Measurements from ENCODE around the gene ARHGEF1. TPM values are rescaled to one million over a fixed set of nuclear protein-coding genes. Genes with fewer than 3 reads are reported as not detected.

The ARHGEF1 gene
- total RNA-seq, 1 donor from 2014 or later, result 120 TPM

- no peak for DNase-seq (ENCODE audit: low spot score)
Observed at GRCh38 chr19:41918095-41918494, 35.1 kb downstream of the ARHGEF1 start.

- no peak for DNase-seq (ENCODE audit: low spot score)
Observed at GRCh38 chr19:41918653-41919244, 35.8 kb downstream of the ARHGEF1 start.

- DNase-seq (ENCODE audit: low spot score), result no peak
Observed at GRCh38 chr19:41919948-41920712, 37.1 kb downstream of the ARHGEF1 start.

- DNase-seq (ENCODE audit: low spot score), result no peak
Observed at GRCh38 chr19:41920882-41921576, 38.0 kb downstream of the ARHGEF1 start.

- no peak for DNase-seq (ENCODE audit: low spot score)
Observed at GRCh38 chr19:41921577-41922576, 38.9 kb downstream of the ARHGEF1 start.

GRCh38 chr19:41922585-41922984 is 39.6 kb downstream of the ARHGEF1 start:
- no peak for DNase-seq (ENCODE audit: low spot score)

- no peak for DNase-seq (ENCODE audit: low spot score)
Observed at GRCh38 chr19:41923045-41923788, 40.2 kb downstream of the ARHGEF1 start.

- DNase-seq (ENCODE audit: low spot score), result no peak
Observed at GRCh38 chr19:41924151-41925145, 41.5 kb downstream of the ARHGEF1 start.

GRCh38 chr19:41925208-41926003 is 42.4 kb downstream of the ARHGEF1 start:
- DNase-seq (ENCODE audit: low spot score), result no peak

GRCh38 chr19:41926028-41926762 is 43.2 kb downstream of the ARHGEF1 start:
- DNase-seq (ENCODE audit: low spot score), result no peak

- DNase-seq (ENCODE audit: low spot score), result no peak
Observed at GRCh38 chr19:41926763-41927496, 43.9 kb downstream of the ARHGEF1 start.

GRCh38 chr19:41927497-41928192 is 44.7 kb downstream of the ARHGEF1 start:
- no peak for DNase-seq (ENCODE audit: low spot score)

- no peak for DNase-seq (ENCODE audit: low spot score)
Observed at GRCh38 chr19:41928221-41928683, 45.3 kb downstream of the ARHGEF1 start, which contains the start of gene ERFL. ERFL (minus strand) TSS chr19:41928449; CDS start chr19:41912919, 15,530 bp downstream.

GRCh38 chr19:41928754-41929535 is 46.0 kb downstream of the ARHGEF1 start:
- DNase-seq (ENCODE audit: low spot score), result no peak

- DNase-seq (ENCODE audit: low spot score), result no peak
Observed at GRCh38 chr19:41929536-41930071, 46.6 kb downstream of the ARHGEF1 start.
